ENCODE measurements around the gene HOXD11. TPM values are rescaled to one million over a fixed set of nuclear protein-coding genes. Genes with fewer than 3 reads are reported as not detected.

The HOXD11 gene
- total and polyA plus RNA-seq, 11 donors = not detected

GRCh38 chr2:176156807-176157498 lies 49.9 kb downstream of the HOXD11 start, which contains the start of gene HOXD3:
TSS of gene HOXD3 (plus strand) at chr2:176157307. CDS start at chr2:176169115, 11,808 bp downstream.
- peaks cover 69 to 100% (median 98%) of the 10 kb centered on the region in 9 donors for H3K27me3 ChIP-seq
- peak within 1 kb of the TSS in 10 of 12 donors; percentile 1 to 44 (median 16) for H3K4me3 ChIP-seq
- DNase-seq (no peak), ATAC-seq (no peak)
- TF ChIP-seq, protein P1, sequence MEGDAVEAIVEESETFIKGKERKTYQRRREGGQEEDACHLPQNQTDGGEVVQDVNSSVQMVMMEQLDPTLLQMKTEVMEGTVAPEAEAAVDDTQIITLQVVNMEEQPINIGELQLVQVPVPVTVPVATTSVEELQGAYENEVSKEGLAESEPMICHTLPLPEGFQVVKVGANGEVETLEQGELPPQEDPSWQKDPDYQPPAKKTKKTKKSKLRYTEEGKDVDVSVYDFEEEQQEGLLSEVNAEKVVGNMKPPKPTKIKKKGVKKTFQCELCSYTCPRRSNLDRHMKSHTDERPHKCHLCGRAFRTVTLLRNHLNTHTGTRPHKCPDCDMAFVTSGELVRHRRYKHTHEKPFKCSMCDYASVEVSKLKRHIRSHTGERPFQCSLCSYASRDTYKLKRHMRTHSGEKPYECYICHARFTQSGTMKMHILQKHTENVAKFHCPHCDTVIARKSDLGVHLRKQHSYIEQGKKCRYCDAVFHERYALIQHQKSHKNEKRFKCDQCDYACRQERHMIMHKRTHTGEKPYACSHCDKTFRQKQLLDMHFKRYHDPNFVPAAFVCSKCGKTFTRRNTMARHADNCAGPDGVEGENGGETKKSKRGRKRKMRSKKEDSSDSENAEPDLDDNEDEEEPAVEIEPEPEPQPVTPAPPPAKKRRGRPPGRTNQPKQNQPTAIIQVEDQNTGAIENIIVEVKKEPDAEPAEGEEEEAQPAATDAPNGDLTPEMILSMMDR (IDR thresholded peaks at IDR 0.05) = no peak
- TF ChIP-seq POLR2A (IDR thresholded peaks at IDR 0.05) = no peak
- peaks cover 0 to 43% (median 16%) of the 10 kb centered on the region in 12 donors for H3K4me1 ChIP-seq
- 3 to 12% (median 5%) methylated on average over 45 to 48 of the region's 48 CpGs for WGBS, 4 donors
- intact Hi-C loops (cut with DNase I) = loop anchor here in 1 of 10 donors (10.0 kb wide), 1 partner anchor 108 kb away; the partner anchor contains the start of gene MTX2
- no peaks in the 10 kb centered on the region for H3K9me3 ChIP-seq
- peak within 1 kb of the TSS in 1 of 12 donors; percentile 29 for H3K27ac ChIP-seq
- no peaks in the 10 kb centered on the region for H3K36me3 ChIP-seq

- WGBS, 4 donors = 4 to 15% (median 7%) methylated on average over 43 of the region's 43 CpGs
- intact Hi-C loops (cut with DNase I) = loop anchor here in 1 of 10 donors (10.0 kb wide), 1 partner anchor 107 kb away; the partner anchor contains the start of gene MTX2
- Histone ChIP-seq H3K9me3 (no peaks in the 10 kb centered on the region), H3K36me3 (no peaks in the 10 kb centered on the region), H3K27ac (peak overlapping the region in 1 of 12 donors; percentile 29), H3K4me1 (peaks cover 0 to 37% (median 16%) of the 10 kb centered on the region in 12 donors), H3K27me3 (peaks cover 70 to 100% (median 98%) of the 10 kb centered on the region in 9 donors), H3K4me3 (peak overlapping the region in 10 of 12 donors; percentile 1 to 44 (median 16))
- no peak for TF ChIP-seq POLR2A (IDR thresholded peaks at IDR 0.05)
- DNase-seq = no peak
- no peak for ATAC-seq
These were observed 50.6 kb downstream of the HOXD11 start for GRCh38 chr2:176157499-176158185.

GRCh38 chr2:176158186-176158591 lies 51.1 kb downstream of the HOXD11 start:
- H3K27me3 ChIP-seq = peaks cover 71 to 100% (median 98%) of the 10 kb centered on the region in 9 donors
- H3K4me3 ChIP-seq = peak overlapping the region in 5 of 12 donors; percentile 3 to 44 (median 37)
- peaks cover 0 to 35% (median 16%) of the 10 kb centered on the region in 12 donors for H3K4me1 ChIP-seq
- H3K36me3 ChIP-seq = no peaks in the 10 kb centered on the region
- no peak for TF ChIP-seq POLR2A (IDR thresholded peaks at IDR 0.05)
- TF ChIP-seq, protein P1 (IDR thresholded peaks at IDR 0.05) = no peak
- no peak overlapping the region for H3K27ac ChIP-seq
- 7 to 19% (median 14%) methylated on average over 18 to 22 of the region's 22 CpGs for WGBS, 4 donors
- intact Hi-C loops (cut with DNase I) = loop anchor here in 1 of 10 donors (10.0 kb wide), 1 partner anchor 107 kb away; the partner anchor contains the start of gene MTX2
- ATAC-seq (no peak), DNase-seq (no peak)
- H3K9me3 ChIP-seq = no peaks in the 10 kb centered on the region

DNA sequence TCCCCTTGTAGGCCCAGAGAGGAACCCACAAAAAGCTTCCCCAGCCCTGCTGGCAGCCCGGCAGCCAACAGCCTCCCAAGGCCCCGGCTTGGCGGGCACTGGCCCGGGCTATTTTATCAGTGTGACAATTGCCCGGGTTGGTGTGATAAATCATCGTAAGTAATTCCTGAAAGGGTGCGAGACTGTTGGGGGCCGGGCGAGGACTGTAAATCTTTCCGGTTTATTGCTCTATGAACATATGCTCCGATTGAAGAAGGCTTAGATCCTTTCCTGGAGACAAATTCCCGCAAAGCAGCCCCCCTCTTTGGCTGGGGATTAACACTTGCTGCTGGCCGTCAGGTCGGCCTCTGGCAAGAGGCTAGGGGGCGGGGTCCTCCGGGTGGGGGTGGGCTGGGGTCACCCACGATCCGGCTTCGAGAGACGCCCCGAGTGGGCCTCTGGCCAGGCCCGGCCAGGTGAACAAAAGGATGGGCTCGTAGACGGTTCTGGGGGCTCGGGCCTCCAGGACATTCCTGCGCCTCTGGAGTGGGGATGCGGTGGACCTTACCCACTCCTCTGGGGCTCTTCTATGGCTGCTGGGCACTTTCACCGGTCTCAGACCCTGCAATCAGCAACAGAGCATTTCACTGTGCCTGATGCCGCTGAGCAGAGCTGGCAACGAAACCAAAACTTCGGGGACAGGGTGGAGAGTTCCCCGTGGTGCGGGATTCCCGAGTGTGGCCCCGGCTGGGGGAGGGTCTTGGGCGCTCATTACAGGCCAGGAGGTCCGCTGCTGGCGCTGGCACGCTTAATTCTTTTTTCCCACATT lies 52.0 kb downstream of the HOXD11 start:
- DNase-seq (no peak), ATAC-seq (no peak)
- no peaks in the 10 kb centered on the region for H3K36me3 ChIP-seq
- intact Hi-C loops (cut with DNase I) = loop anchor here in 1 of 10 donors (10.0 kb wide), 1 partner anchor 106 kb away; the partner anchor contains the start of gene MTX2
- peaks cover 0 to 35% (median 16%) of the 10 kb centered on the region in 12 donors for H3K4me1 ChIP-seq
- no peaks in the 10 kb centered on the region for H3K9me3 ChIP-seq
- H3K27me3 ChIP-seq = peaks cover 76 to 100% (median 100%) of the 10 kb centered on the region in 9 donors
- peak overlapping the region in 5 of 12 donors; percentile 20 to 43 (median 24) for H3K4me3 ChIP-seq
- 6 to 25% (median 18%) methylated on average over 37 to 39 of the region's 39 CpGs for WGBS, 4 donors
- no peak for TF ChIP-seq POLR2A (IDR thresholded peaks at IDR 0.05)
- TF ChIP-seq, protein P1 (IDR thresholded peaks at IDR 0.05) = no peak
- no peak overlapping the region for H3K27ac ChIP-seq

All from heart left ventricle (tissue), 16 donors.